ENCODE data around the gene KLHL3. TPM values are rescaled to one million over a fixed set of nuclear protein-coding genes. Genes with fewer than 3 reads are reported as not detected.

KLHL3 gene
- polyA plus RNA-seq, 1 of the 3 experiments (the other 2 are of a cell fraction), result 3.8 TPM

- no peaks in the 10 kb centered on the region for H3F3A ChIP-seq (replicated peaks; ENCODE audit: insufficient read depth)
- ChIA-PET POLR2A (no interaction called here), CTCF (interaction anchor here (0.7 to 3.0 kb wide), 5 partner anchors 13 to 95 kb away, joined by 3 to 19 read pairs (median 4); no protein-coding TSS in a partner anchor)
- no peak for DNase-seq
- no peak overlapping the region for H3K9ac ChIP-seq
- no peak for TF ChIP-seq ELF1 (IDR thresholded peaks at IDR 0.05)
- TF ChIP-seq SMC3 (IDR thresholded peaks at IDR 0.05; ENCODE audit: low read depth, low read length), result no peak
- no peak for TF ChIP-seq NRF1 (IDR thresholded peaks at IDR 0.05; ENCODE audit: low read depth, low read length)
- TF ChIP-seq EP300 (IDR thresholded peaks at IDR 0.05; ENCODE audit: borderline replicate concordance in 1 of 2, low read depth in 1 of 2, low read length in 1 of 2), result no peak
- TF ChIP-seq RCOR1 (IDR thresholded peaks at IDR 0.05; ENCODE audit: low read length), result no peak
- no peak for TF ChIP-seq REST (IDR thresholded peaks at IDR 0.05; ENCODE audit: low read depth, low read length)
- TF ChIP-seq EZH2phosphoT487 (IDR thresholded peaks at IDR 0.05; ENCODE audit: borderline replicate concordance, low read depth), result no peak
- TF ChIP-seq ZBTB33 (IDR thresholded peaks at IDR 0.05; ENCODE audit: borderline replicate concordance, low read depth), result no peak
- no peak for TF ChIP-seq NFIC (IDR thresholded peaks at IDR 0.05; ENCODE audit: borderline replicate concordance)
- no peak for TF ChIP-seq GATA2 (CRISPR knock-in tag; IDR thresholded peaks at IDR 0.05)
- no peak for TF ChIP-seq USF1 (IDR thresholded peaks at IDR 0.05; ENCODE audit: borderline replicate concordance, low read depth)
- no peak for TF ChIP-seq YY1 (IDR thresholded peaks at IDR 0.05; ENCODE audit: low read depth)
- no peak for TF ChIP-seq MAX (IDR thresholded peaks at IDR 0.05; ENCODE audit: low read depth)
- TF ChIP-seq JUND (IDR thresholded peaks at IDR 0.05), result no peak
- TF ChIP-seq GABPA (IDR thresholded peaks at IDR 0.05; ENCODE audit: low read depth), result no peak
- TF ChIP-seq RFX5 (IDR thresholded peaks at IDR 0.05; ENCODE audit: low read length), result no peak
- H3K36me3 ChIP-seq (replicated peaks in 1 of 2; ENCODE audit: control insufficient read depth in 1 of 2, insufficient read depth in 2 of 2, low read length in 1 of 2), result no peaks in the 10 kb centered on the region
- no peaks in the 10 kb centered on the region for H3K27me3 ChIP-seq (ENCODE audit: insufficient read depth)
- H3K9me3 ChIP-seq, result 0 out of 2 replicates have a peak, but pooled peaks cover 10% of the 10 kb centered on the region
- no peaks in the 10 kb centered on the region for H4K20me1 ChIP-seq (ENCODE audit: insufficient read depth)
- H3K4me1 ChIP-seq (ENCODE audit: control insufficient read depth in 1 of 2, insufficient read depth in 2 of 2, low read depth in 1 of 2, low read length in 1 of 2), result peaks cover 0 to 8% of the 10 kb centered on the region in 2 experiments; a peak in 1 of 4 replicates
- WGBS (ENCODE audit: low lambda C conversion rate), result 90% methylated on average over 11 of the region's 11 CpGs
- H3K9me2 ChIP-seq, result no peaks in the 10 kb centered on the region
- no peak overlapping the region for H3K4me3 ChIP-seq (ENCODE audit: low read depth in 2 of 2, low read length in 1 of 2)
- no peak overlapping the region for H2AFZ ChIP-seq (ENCODE audit: low read depth)
- H3K27ac ChIP-seq (ENCODE audit: low read depth in 2 of 2, low read length in 1 of 2), result no peak overlapping the region
- no peak overlapping the region for H3K4me2 ChIP-seq
- H3K79me2 ChIP-seq (ENCODE audit: insufficient read depth), result no peaks in the 10 kb centered on the region
Measured at GRCh38 chr5:137647401-137647800, 88.5 kb downstream of the KLHL3 start.
